ENCODE measurements around the gene WASF2. TPM values are rescaled to one million over a fixed set of nuclear protein-coding genes. Genes with fewer than 3 reads are reported as not detected.

The WASF2 gene
- total RNA-seq, 1 experiment from 2014 or later = 104 TPM

DNA sequence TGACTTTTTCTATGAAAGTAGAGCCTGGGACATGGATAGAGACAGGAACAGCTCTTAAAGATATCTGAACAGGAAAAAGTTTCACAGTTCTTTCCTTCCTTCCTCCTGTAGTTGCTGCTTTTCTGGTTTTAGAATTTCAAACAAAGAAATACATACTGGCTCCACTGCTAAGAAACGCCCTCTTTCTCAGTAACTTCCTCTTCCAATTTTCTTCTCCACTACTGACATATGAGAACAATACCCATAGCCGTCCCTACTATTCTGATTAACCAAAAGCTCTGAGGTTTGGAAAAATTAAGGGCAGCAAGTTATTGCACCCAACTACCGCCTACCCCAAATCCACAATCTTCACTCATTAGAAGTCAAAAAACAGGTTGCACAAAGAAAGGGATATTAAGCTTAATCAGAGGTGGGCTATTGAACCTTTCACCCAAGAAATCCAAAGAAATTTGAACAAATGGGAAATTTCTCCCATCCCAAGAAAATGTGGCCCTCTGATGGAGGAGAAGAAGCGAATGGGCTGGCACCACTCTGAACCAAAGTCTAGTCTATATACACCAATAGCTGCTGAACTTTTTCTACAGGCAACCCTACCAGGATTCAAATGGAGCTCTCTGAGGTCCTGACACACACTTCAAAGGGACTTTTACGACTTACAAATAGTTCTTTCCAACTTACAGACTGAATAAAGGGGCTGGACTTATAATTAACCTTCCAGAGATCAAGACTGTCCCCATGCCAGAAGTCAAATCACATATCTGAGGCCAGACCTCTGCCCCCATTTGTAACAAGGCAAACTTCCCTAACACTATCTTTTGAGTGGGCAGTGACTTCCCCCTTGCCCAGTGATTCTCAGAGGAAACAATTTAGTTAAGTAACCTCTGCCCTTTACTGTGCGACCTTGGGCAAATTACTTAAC lies 1.7 kb downstream of the WASF2 start (continued):
- TF ChIP-seq, protein P1, sequence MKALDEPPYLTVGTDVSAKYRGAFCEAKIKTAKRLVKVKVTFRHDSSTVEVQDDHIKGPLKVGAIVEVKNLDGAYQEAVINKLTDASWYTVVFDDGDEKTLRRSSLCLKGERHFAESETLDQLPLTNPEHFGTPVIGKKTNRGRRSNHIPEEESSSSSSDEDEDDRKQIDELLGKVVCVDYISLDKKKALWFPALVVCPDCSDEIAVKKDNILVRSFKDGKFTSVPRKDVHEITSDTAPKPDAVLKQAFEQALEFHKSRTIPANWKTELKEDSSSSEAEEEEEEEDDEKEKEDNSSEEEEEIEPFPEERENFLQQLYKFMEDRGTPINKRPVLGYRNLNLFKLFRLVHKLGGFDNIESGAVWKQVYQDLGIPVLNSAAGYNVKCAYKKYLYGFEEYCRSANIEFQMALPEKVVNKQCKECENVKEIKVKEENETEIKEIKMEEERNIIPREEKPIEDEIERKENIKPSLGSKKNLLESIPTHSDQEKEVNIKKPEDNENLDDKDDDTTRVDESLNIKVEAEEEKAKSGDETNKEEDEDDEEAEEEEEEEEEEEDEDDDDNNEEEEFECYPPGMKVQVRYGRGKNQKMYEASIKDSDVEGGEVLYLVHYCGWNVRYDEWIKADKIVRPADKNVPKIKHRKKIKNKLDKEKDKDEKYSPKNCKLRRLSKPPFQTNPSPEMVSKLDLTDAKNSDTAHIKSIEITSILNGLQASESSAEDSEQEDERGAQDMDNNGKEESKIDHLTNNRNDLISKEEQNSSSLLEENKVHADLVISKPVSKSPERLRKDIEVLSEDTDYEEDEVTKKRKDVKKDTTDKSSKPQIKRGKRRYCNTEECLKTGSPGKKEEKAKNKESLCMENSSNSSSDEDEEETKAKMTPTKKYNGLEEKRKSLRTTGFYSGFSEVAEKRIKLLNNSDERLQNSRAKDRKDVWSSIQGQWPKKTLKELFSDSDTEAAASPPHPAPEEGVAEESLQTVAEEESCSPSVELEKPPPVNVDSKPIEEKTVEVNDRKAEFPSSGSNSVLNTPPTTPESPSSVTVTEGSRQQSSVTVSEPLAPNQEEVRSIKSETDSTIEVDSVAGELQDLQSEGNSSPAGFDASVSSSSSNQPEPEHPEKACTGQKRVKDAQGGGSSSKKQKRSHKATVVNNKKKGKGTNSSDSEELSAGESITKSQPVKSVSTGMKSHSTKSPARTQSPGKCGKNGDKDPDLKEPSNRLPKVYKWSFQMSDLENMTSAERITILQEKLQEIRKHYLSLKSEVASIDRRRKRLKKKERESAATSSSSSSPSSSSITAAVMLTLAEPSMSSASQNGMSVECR (CRISPR knock-in tag; IDR thresholded peaks at IDR 0.05; ENCODE audit: borderline replicate concordance) = no peak
- TF ChIP-seq ZNF396 (CRISPR knock-in tag; IDR thresholded peaks at IDR 0.05; ENCODE audit: borderline replicate concordance) = no peak

DNA sequence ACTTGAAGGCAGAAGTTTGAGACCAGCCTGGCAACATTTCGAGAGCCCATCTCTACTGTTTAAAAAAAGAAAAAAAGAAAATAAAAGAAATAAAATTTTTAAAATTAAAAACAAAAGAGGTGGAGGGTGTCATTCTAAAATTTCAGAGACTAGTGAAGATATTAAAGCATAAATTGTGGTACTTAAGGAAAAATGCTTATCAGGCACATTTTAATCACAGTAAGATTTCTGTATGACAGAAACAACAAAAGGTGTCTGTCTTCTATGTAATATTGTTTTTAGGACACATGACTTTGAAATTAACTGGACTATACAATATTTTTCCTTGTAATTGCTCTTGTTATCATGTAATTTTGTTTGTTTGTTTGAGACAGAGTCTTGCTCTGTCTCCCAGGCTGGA lies 4.6 kb downstream of the WASF2 start:
- H3K4me3 Mint-ChIP-seq = no peak overlapping the region
- H3K27ac Mint-ChIP-seq = no peak overlapping the region
- H3K27me3 Mint-ChIP-seq (ENCODE audit: low read depth) = no peaks in the 10 kb centered on the region
- ChIA-PET CTCF (interaction anchor here (2.0 kb wide), 1 partner anchor 11 kb away, joined by 7 read pairs; no protein-coding TSS in a partner anchor), POLR2A (no interaction called here)
- DNase-seq (ENCODE audit: low spot score) (no peak), ATAC-seq (no peak)
- H3K36me3 Mint-ChIP-seq = peaks cover 2% of the 10 kb centered on the region; the same call in 1 of the 2 replicates
- peaks cover 35% of the 10 kb centered on the region for H3K4me1 Mint-ChIP-seq
- H3K9me3 Mint-ChIP-seq = no peaks in the 10 kb centered on the region
- TF ChIP-seq FOXJ3 (CRISPR knock-in tag; IDR thresholded peaks at IDR 0.05; ENCODE audit: borderline replicate concordance) (no peak), CREB1 (CRISPR knock-in tag; IDR thresholded peaks at IDR 0.05) (no peak), JAZF1 (CRISPR knock-in tag; IDR thresholded peaks at IDR 0.05) (no peak), ATF1 (CRISPR knock-in tag; IDR thresholded peaks at IDR 0.05) (no peak), ZNF423 (CRISPR knock-in tag; IDR thresholded peaks at IDR 0.05) (no peak), TCF7 (CRISPR knock-in tag; IDR thresholded peaks at IDR 0.05; ENCODE audit: low read depth) (no peak), ZNF138 (CRISPR knock-in tag; conservative IDR thresholded peaks at IDR 0.05) (no peak)
- TF ChIP-seq, protein P2, sequence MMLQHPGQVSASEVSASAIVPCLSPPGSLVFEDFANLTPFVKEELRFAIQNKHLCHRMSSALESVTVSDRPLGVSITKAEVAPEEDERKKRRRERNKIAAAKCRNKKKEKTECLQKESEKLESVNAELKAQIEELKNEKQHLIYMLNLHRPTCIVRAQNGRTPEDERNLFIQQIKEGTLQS (CRISPR knock-in tag; conservative IDR thresholded peaks at IDR 0.05) = no peak
- TF ChIP-seq, protein P3, sequence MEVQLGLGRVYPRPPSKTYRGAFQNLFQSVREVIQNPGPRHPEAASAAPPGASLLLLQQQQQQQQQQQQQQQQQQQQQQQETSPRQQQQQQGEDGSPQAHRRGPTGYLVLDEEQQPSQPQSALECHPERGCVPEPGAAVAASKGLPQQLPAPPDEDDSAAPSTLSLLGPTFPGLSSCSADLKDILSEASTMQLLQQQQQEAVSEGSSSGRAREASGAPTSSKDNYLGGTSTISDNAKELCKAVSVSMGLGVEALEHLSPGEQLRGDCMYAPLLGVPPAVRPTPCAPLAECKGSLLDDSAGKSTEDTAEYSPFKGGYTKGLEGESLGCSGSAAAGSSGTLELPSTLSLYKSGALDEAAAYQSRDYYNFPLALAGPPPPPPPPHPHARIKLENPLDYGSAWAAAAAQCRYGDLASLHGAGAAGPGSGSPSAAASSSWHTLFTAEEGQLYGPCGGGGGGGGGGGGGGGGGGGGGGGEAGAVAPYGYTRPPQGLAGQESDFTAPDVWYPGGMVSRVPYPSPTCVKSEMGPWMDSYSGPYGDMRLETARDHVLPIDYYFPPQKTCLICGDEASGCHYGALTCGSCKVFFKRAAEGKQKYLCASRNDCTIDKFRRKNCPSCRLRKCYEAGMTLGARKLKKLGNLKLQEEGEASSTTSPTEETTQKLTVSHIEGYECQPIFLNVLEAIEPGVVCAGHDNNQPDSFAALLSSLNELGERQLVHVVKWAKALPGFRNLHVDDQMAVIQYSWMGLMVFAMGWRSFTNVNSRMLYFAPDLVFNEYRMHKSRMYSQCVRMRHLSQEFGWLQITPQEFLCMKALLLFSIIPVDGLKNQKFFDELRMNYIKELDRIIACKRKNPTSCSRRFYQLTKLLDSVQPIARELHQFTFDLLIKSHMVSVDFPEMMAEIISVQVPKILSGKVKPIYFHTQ (CRISPR knock-in tag; IDR thresholded peaks at IDR 0.05) = no peak
- TF ChIP-seq, protein P4, sequence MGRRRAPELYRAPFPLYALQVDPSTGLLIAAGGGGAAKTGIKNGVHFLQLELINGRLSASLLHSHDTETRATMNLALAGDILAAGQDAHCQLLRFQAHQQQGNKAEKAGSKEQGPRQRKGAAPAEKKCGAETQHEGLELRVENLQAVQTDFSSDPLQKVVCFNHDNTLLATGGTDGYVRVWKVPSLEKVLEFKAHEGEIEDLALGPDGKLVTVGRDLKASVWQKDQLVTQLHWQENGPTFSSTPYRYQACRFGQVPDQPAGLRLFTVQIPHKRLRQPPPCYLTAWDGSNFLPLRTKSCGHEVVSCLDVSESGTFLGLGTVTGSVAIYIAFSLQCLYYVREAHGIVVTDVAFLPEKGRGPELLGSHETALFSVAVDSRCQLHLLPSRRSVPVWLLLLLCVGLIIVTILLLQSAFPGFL (CRISPR knock-in tag; IDR thresholded peaks at IDR 0.05; ENCODE audit: borderline replicate concordance) = no peak
- TF ChIP-seq, protein P5, sequence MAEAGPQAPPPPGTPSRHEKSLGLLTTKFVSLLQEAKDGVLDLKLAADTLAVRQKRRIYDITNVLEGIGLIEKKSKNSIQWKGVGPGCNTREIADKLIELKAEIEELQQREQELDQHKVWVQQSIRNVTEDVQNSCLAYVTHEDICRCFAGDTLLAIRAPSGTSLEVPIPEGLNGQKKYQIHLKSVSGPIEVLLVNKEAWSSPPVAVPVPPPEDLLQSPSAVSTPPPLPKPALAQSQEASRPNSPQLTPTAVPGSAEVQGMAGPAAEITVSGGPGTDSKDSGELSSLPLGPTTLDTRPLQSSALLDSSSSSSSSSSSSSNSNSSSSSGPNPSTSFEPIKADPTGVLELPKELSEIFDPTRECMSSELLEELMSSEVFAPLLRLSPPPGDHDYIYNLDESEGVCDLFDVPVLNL (CRISPR knock-in tag; IDR thresholded peaks at IDR 0.05; ENCODE audit: borderline replicate concordance, low read depth) = no peak
- TF ChIP-seq, protein P1 (CRISPR knock-in tag; IDR thresholded peaks at IDR 0.05; ENCODE audit: borderline replicate concordance) = no peak
- TF ChIP-seq, protein P6, sequence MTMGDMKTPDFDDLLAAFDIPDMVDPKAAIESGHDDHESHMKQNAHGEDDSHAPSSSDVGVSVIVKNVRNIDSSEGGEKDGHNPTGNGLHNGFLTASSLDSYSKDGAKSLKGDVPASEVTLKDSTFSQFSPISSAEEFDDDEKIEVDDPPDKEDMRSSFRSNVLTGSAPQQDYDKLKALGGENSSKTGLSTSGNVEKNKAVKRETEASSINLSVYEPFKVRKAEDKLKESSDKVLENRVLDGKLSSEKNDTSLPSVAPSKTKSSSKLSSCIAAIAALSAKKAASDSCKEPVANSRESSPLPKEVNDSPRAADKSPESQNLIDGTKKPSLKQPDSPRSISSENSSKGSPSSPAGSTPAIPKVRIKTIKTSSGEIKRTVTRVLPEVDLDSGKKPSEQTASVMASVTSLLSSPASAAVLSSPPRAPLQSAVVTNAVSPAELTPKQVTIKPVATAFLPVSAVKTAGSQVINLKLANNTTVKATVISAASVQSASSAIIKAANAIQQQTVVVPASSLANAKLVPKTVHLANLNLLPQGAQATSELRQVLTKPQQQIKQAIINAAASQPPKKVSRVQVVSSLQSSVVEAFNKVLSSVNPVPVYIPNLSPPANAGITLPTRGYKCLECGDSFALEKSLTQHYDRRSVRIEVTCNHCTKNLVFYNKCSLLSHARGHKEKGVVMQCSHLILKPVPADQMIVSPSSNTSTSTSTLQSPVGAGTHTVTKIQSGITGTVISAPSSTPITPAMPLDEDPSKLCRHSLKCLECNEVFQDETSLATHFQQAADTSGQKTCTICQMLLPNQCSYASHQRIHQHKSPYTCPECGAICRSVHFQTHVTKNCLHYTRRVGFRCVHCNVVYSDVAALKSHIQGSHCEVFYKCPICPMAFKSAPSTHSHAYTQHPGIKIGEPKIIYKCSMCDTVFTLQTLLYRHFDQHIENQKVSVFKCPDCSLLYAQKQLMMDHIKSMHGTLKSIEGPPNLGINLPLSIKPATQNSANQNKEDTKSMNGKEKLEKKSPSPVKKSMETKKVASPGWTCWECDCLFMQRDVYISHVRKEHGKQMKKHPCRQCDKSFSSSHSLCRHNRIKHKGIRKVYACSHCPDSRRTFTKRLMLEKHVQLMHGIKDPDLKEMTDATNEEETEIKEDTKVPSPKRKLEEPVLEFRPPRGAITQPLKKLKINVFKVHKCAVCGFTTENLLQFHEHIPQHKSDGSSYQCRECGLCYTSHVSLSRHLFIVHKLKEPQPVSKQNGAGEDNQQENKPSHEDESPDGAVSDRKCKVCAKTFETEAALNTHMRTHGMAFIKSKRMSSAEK (CRISPR knock-in tag; IDR thresholded peaks at IDR 0.05; ENCODE audit: borderline replicate concordance) = no peak

Data from WTC11 (cell line).